H1 (cell line): ENCODE measurements around the gene RIBC1. TPM values are rescaled to one million over a fixed set of nuclear protein-coding genes. Genes with fewer than 3 reads are reported as not detected.

Source experiments
- CTCF ChIA-PET: fragments of 300-600 bp; sonication (Branson Sonifier 250); formaldehyde crosslinking; loops from one replicate; lab custom pipeline; 2021; ENCODE audit not compliant: partially characterized antibody; lab: Charles Lee
- POLR2A ChIA-PET: fragments of 300-600 bp; sonication (Branson Sonifier 250); formaldehyde crosslinking; loops from one replicate; lab custom pipeline; 2021; ENCODE audit warnings: inconsistent platforms; ENCODE audit not compliant: partially characterized antibody; lab: Charles Lee
- DNase-seq, 2 experiments: peaks; one replicate each; pipeline versions ENCODE4 v3.0.0 to v3.0.0-alpha.2; 2010 to 2022; ENCODE audit warnings: low spot score in 2 of 2, low read depth in 1 of 2, mixed read lengths in 1 of 2
- FAIRE-seq: peaks from 2 replicates; lab custom pipeline; 2011; peaks lifted over from hg19 to GRCh38; lab: Jason Lieb, UNC
- H2AFZ ChIP-seq: 2 replicates; pipeline ENCODE4 v1.8.1; 2012; ENCODE audit warnings: low read length, inconsistent platforms
- H2AK5ac ChIP-seq: 2 replicates; pipeline ENCODE4 v1.6.1; 2013; ENCODE audit warnings: low read depth, low read length
- H2BK120ac ChIP-seq: replicated peaks from 2 replicates; pipeline ENCODE3; 2013; ENCODE audit warnings: low read depth, low read length, inconsistent platforms
- H2BK12ac ChIP-seq: 2 replicates; pipeline ENCODE4 v1.6.1; 2013; ENCODE audit warnings: low read depth, low read length
- H2BK15ac ChIP-seq: 2 replicates; pipeline ENCODE4 v1.6.1; 2013; ENCODE audit warnings: low read length
- H2BK20ac ChIP-seq: 2 replicates; pipeline ENCODE4 v1.6.1; 2013; ENCODE audit warnings: low read length
- H2BK5ac ChIP-seq: 2 replicates; pipeline ENCODE4 v1.6.1; 2013; ENCODE audit warnings: low read depth, low read length
- H3K14ac ChIP-seq: 2 replicates; pipeline ENCODE4 v1.6.1; 2013; ENCODE audit warnings: inconsistent platforms; ENCODE audit not compliant: insufficient read length
- H3K18ac ChIP-seq: 2 replicates; pipeline ENCODE4 v1.6.1; 2013; ENCODE audit warnings: low read length; ENCODE audit errors: extremely low read depth
- H3K23ac ChIP-seq: 2 replicates; pipeline ENCODE4 v1.6.1; 2013; ENCODE audit warnings: inconsistent platforms; ENCODE audit not compliant: insufficient read length
- H3K23me2 ChIP-seq: 2 replicates; pipeline ENCODE4 v1.6.1; 2013; ENCODE audit warnings: low read depth, low read length
- H3K27ac ChIP-seq: 2 replicates; pipeline ENCODE4 v1.6.1; 2011; ENCODE audit warnings: low read depth, low read length, inconsistent platforms
- H3K27me3 ChIP-seq, 4 experiments: replicated peaks in 1 of 4; 1 replicate in 1 of 4; 2 replicates in 3 of 4; pipeline versions ENCODE4 v1.6.1 to v1.8.1; 2011 to 2013; ENCODE audit warnings: low read length in 3 of 4, mild to moderate bottlenecking in 3 of 4, inconsistent platforms in 2 of 4, mixed read lengths in 2 of 4, moderate library complexity in 1 of 4; ENCODE audit not compliant: control insufficient read depth in 3 of 4, insufficient read depth in 3 of 4; ENCODE audit errors: extremely low read depth in 1 of 4
- H3K36me3 ChIP-seq, 4 experiments: 2 replicates each; pipeline versions ENCODE4 v1.6.1 to v1.8.1; 2011 to 2013; ENCODE audit warnings: mild to moderate bottlenecking in 4 of 4, low read length in 3 of 4, moderate library complexity in 2 of 4, control low read depth in 1 of 4, inconsistent platforms in 1 of 4; ENCODE audit not compliant: insufficient read depth in 4 of 4, control insufficient read depth in 2 of 4
- H3K4ac ChIP-seq: replicated peaks from 2 replicates; pipeline ENCODE3; 2013; ENCODE audit warnings: low read length, low read depth, mixed read lengths, inconsistent platforms; ENCODE audit not compliant: insufficient read length
- H3K4me1 ChIP-seq, 4 experiments: replicated peaks in 1 of 4; 1 replicate in 1 of 4; 2 replicates in 3 of 4; pipeline versions ENCODE4 v1.6.1 to v1.8.1; 2011 to 2013; ENCODE audit warnings: low read length in 3 of 4, inconsistent platforms in 2 of 4, mixed read lengths in 1 of 4; ENCODE audit not compliant: insufficient read depth in 4 of 4, control insufficient read depth in 3 of 4
- H3K4me2 ChIP-seq, 2 experiments: 2 replicates each; pipeline versions ENCODE4 v1.6.1 to v1.8.1; 2011 to 2013; ENCODE audit warnings: low read depth in 2 of 2, low read length in 2 of 2, control low read depth in 1 of 2, inconsistent platforms in 1 of 2, mild to moderate bottlenecking in 1 of 2; ENCODE audit not compliant: insufficient read depth in 1 of 2
- H3K4me3 ChIP-seq, 4 experiments: fragments of 200-600, 300-600 bp in 1 of 4; sonication (generic), shearing (Covaris generic), sonication (Bioruptor Twin) in 1 of 4; 2 replicates each; pipeline versions ENCODE4 v1.5.1 to v1.8.1; 2011 to 2016; ENCODE audit warnings: low read length in 4 of 4, low read depth in 3 of 4, control low read depth in 2 of 4, inconsistent platforms in 2 of 4, mild to moderate bottlenecking in 2 of 4, mixed read lengths in 1 of 4, moderate library complexity in 1 of 4; ENCODE audit not compliant: insufficient read depth in 2 of 4; ENCODE audit errors: extremely low read depth in 1 of 4
- H3K56ac ChIP-seq: replicated peaks from 2 replicates; pipeline ENCODE3; 2013; ENCODE audit warnings: low read depth, mild to moderate bottlenecking, mixed read lengths, low read length, inconsistent platforms; ENCODE audit not compliant: insufficient read length
- H3K79me1 ChIP-seq: 2 replicates; pipeline ENCODE4 v1.6.1; 2013; ENCODE audit warnings: low read depth, low read length, control low read depth
- H3K79me2 ChIP-seq, 2 experiments: 2 replicates each; pipeline versions ENCODE4 v1.6.1 to v1.8.1; 2012 to 2013; ENCODE audit warnings: low read length in 2 of 2, mild to moderate bottlenecking in 2 of 2, inconsistent platforms in 1 of 2; ENCODE audit not compliant: insufficient read depth in 2 of 2, control insufficient read depth in 1 of 2
- H3K9ac ChIP-seq, 4 experiments: replicated peaks in 1 of 4; 1 replicate in 1 of 4; 2 replicates in 3 of 4; pipeline versions ENCODE4 v1.6.1 to v1.8.1; 2011 to 2013; ENCODE audit warnings: low read depth in 3 of 4, low read length in 3 of 4, control low read depth in 2 of 4, mild to moderate bottlenecking in 2 of 4, moderate library complexity in 2 of 4, inconsistent platforms in 1 of 4; ENCODE audit errors: extremely low read depth in 1 of 4
- H3K9me3 ChIP-seq, 2 experiments: 2 replicates each; pipeline versions ENCODE4 v1.6.1 to v1.8.1; 2012 to 2013; ENCODE audit warnings: mild to moderate bottlenecking in 2 of 2, moderate library complexity in 2 of 2, control low read depth in 1 of 2, inconsistent platforms in 1 of 2, low read depth in 1 of 2, low read length in 1 of 2, mixed read lengths in 1 of 2; ENCODE audit not compliant: insufficient read depth in 2 of 2
- H4K20me1 ChIP-seq, 2 experiments: replicated peaks in 1 of 2; 2 replicates each; pipeline versions ENCODE3 to v1.8.1; 2011 to 2013; ENCODE audit warnings: inconsistent platforms in 2 of 2, low read length in 2 of 2, mild to moderate bottlenecking in 1 of 2; ENCODE audit not compliant: insufficient read depth in 2 of 2, control insufficient read depth in 1 of 2
- H4K5ac ChIP-seq: 2 replicates; pipeline ENCODE4 v1.6.1; 2013; ENCODE audit warnings: low read length, low read depth, mixed read lengths, inconsistent platforms; ENCODE audit not compliant: insufficient read length
- H4K8ac ChIP-seq: 2 replicates; pipeline ENCODE4 v1.8.0; 2013; ENCODE audit warnings: mild to moderate bottlenecking, moderate library complexity, low read length, inconsistent platforms; ENCODE audit not compliant: insufficient read depth; ENCODE audit errors: extremely low read depth
- H4K91ac ChIP-seq: replicated peaks from 2 replicates; pipeline ENCODE3; 2013; ENCODE audit warnings: low read length, mixed read lengths, inconsistent platforms; ENCODE audit not compliant: insufficient read length
- ATF2 ChIP-seq: IDR thresholded peaks from 2 replicates; pipeline ENCODE4 v1.6.1; 2012; ENCODE audit warnings: low read length, inconsistent platforms
- JUND ChIP-seq: IDR thresholded peaks from 2 replicates; pipeline ENCODE4 v1.6.1; 2011; ENCODE audit warnings: mild to moderate bottlenecking, improper control_type of control experiment, low read length
- SIRT6 ChIP-seq: IDR thresholded peaks from one replicate; pipeline ENCODE4 v1.7.1; 2012; ENCODE audit warnings: low read length, inconsistent platforms
- WGBS, 2 experiments: shearing (Covaris generic) in 1 of 2; methylation state at CpG; one replicate each; pipeline versions ENCODE4 v1.1.6 to v1.1.7; 2013 to 2015; ENCODE audit warnings: low lambda C conversion rate in 2 of 2, mixed read lengths in 2 of 2, inconsistent platforms in 1 of 2, low coverage in 1 of 2, missing lambda C conversion rate in 1 of 2; ENCODE audit not compliant: insufficient replicate concordance in 2 of 2, insufficient coverage in 1 of 2, insufficient read length in 1 of 2; ENCODE audit errors: extremely low coverage in 1 of 2, missing lambda C conversion rate in 1 of 2; 5-methylcytosine and 5-hydroxymethylcytosine counted together
- polyA plus RNA-seq, 7 experiments: library from polyadenylated mRNA; depleted of rRNA in 3 of 7; stranded (reverse) in 5 of 7; unstranded in 2 of 7; fragments of >200 nt in 5 of 7; fragments of 200-250 nt in 2 of 7; gene quantifications; 1 replicate in 5 of 7; 2 replicates in 1 of 7; 4 replicates in 1 of 7; pipeline versions ENCODE4 v1.2.1 to v1.2.3, GENCODE V29; 2011 to 2013; ENCODE audit warnings: missing spikeins in 2 of 7, mixed read lengths in 2 of 7
- total RNA-seq: library from RNA; stranded (reverse); fragmentation: NEBNext Ultra II Directional; extraction: Animal tissue kit (Norgen Biotek cat#: 25700); gene quantifications from 2 replicates; pipeline ENCODE4 v1.2.1, GENCODE V29; 2021

Gene RIBC1
- total and polyA plus RNA-seq, 2 of the 8 experiments (the other 6 are each of a cell fraction or from before 2014, with no cell fraction given) = 0.41 to 0.97 TPM

- Histone ChIP-seq H4K8ac (no peak overlapping the region), H4K20me1 (no peaks in the 10 kb centered on the region), H2BK15ac (no peak overlapping the region), H2BK5ac (no peak overlapping the region), H3K9ac (no peak overlapping the region), H3K79me1 (no peaks in the 10 kb centered on the region), H4K5ac (no peak overlapping the region), H3K79me2 (no peaks in the 10 kb centered on the region), H3K4me3 (no peak overlapping the region), H3K23ac (no peak overlapping the region), H3K56ac (no peak overlapping the region), H4K91ac (no peak overlapping the region), H2AFZ (no peak overlapping the region), H2BK12ac (no peak overlapping the region), H3K4me2 (no peak overlapping the region), H3K23me2 (no peaks in the 10 kb centered on the region), H3K27me3 (no peaks in the 10 kb centered on the region), H2BK20ac (no peak overlapping the region), H3K4me1 (no peaks in the 10 kb centered on the region), H2AK5ac (no peak overlapping the region), H3K4ac (no peak overlapping the region), H3K9me3 (no peaks in the 10 kb centered on the region), H3K36me3 (no peaks in the 10 kb centered on the region), H3K27ac (no peak overlapping the region), H3K14ac (no peak overlapping the region), H3K18ac (no peak overlapping the region), H2BK120ac (no peak overlapping the region)
- POLR2A ChIA-PET = interaction anchor here (0.6 kb wide), 1 partner anchor 377 kb away, joined by 3 read pairs; no protein-coding TSS in a partner anchor
- FAIRE-seq = no peak
- TF ChIP-seq SIRT6 = no peak
- TF ChIP-seq ATF2 = no peak
- no peak for TF ChIP-seq JUND
- no peak for DNase-seq
- CTCF ChIA-PET = no interaction called here
- 89% methylated on average over 3 of the region's 3 CpGs; no CpG with 5 or more reads in 1 of the 2 experiments for WGBS, 2 experiments
These were observed 33.6 kb downstream of the RIBC1 start for GRCh38 chrX:53456254-53456653.
